ENCODE measurements around the gene EPAS1.

EPAS1 gene

DNA sequence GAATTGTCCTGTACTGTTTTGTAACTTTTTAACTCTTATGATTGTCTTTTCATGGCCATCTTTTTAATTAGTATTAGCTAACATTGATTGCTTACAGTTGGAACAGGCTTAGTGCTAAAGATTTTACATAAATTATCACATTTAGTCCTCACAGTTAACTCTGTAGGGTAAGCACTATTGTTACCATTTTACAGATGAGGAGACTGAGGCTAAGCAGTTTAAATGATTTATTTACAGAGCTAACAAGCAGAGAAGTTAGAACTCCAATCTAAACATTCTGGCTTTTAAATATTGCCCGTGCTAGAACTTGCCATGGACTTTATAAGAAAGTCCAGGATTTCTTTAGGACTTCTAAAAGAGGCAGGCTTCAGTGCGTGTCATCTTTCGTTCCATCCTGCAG lies 48.6 kb downstream of the EPAS1 start:
- no peak for DNase-seq

- no peak for DNase-seq
Measured at GRCh38 chr2:46346719-46347118, 49.5 kb downstream of the EPAS1 start.

DNA sequence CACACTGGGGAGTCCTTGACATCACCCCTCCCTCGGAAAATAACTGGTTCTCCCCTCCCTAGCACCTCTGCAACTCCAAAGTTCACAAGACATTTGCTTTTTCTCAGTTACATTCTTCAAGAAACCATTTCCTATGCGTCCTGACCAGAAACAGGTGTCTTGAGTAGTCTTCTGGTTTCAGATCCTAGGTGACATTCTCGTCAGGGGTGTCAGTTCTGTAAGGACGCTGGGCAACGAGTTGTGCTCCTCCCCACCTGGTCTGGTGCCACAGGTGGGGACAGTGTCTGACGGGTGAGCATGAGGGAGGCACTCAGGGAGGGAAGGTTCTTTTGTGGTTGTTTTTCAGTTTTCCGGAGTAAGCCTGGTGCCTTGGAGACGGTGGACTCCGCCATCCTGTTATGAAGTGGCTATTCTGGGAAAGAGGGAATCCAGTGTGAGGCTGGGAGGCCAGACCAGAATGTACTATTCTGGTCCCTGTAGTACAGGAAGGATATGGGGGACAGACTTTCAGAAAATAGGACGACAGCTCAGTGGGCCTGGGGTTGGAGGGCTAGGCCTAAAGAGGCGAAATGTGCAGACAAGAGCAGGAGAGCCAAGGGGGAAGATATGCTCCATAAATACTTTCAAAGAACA lies 50.6 kb downstream of the EPAS1 start:
- DNase-seq = no peak

DNA sequence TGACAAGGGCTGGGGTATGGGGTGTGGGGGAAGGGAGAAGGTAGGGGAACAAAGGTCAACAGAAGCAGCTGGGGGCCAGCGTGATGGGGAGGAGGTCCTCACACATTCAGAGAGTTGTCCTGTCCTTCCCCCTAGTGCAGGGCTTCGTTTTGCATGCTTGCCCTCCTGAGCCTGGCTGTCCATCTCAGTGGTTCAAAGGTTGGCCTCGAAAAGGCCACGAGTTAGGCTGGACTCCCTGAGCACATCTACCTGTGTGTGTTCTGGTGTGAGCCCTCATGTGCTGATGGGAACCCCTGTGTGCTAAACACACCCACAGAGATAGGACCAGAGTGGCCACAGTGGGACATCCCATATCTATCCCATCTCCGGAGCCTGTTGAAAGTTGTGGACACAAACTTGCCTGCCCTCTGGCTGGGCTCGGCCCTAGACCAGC lies 51.9 kb downstream of the EPAS1 start:
- no peak for DNase-seq

GRCh38 chr2:46350029-46350689 lies 53.0 kb downstream of the EPAS1 start:
- no peak for DNase-seq

GRCh38 chr2:46351098-46351749 lies 54.0 kb downstream of the EPAS1 start:
- DNase-seq = no peak

GRCh38 chr2:46351750-46352138 lies 54.5 kb downstream of the EPAS1 start:
- no peak for DNase-seq

GRCh38 chr2:46352621-46353020 lies 55.4 kb downstream of the EPAS1 start:
- no peak for DNase-seq

DNA sequence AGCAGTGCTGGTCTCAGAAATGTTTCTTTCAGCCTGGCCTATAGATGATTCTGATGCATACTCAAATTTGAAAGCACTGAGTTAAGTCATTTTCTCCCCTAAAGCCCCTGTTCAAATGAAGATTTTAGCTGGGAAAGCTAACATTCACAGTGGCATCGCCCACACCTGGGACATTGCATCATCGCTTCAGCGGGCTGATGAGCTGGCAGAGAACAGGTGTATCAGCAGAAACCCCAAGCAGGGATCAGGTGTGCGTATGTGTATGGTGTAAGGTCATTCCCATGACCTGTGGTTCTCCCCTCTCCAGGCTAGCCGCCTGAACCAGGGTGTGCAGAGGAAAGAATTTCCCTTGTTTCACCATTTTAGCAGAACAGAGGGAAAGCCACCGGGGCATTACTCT lies 56.3 kb downstream of the EPAS1 start:
- DNase-seq = no peak

DNA sequence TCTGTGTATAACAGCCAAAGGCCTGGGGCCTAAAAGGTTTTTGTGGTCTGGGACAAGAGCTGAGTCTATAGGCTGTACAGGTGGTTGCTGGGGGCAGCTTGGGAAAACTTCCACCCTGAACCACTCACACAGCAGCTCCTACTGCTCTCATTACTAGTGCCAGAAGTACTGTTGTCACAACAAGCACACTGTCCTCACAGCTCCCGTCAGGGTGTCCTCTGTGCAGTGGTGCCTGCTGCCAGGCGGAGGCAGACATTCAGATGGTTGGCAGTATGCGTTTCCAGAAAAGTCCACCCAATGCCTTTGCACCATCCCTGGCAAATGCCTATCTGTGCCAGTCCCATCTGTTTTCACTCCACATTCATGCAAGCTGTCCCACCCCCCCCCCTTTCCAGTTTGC lies 58.5 kb downstream of the EPAS1 start:
- DNase-seq = no peak

DNA sequence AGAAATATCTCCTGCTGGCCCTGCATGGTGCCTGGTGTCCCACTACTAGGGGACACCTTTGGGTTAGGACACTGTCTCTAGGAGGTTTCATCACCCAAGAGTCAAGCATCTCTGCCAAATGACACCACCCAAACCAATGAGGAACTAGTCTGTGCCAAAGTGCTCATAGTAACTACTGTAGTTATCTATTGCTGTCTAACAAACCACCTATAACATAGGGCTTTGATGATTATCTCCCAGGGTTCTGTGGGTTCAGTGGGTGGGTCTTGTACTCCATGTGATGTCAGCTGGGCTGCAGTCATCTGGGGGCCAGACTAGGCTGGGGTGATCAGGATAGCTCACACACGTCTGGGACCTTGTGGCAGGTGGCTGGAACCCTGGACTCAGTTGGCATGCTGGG lies 59.8 kb downstream of the EPAS1 start:
- DNase-seq = no peak

DNA sequence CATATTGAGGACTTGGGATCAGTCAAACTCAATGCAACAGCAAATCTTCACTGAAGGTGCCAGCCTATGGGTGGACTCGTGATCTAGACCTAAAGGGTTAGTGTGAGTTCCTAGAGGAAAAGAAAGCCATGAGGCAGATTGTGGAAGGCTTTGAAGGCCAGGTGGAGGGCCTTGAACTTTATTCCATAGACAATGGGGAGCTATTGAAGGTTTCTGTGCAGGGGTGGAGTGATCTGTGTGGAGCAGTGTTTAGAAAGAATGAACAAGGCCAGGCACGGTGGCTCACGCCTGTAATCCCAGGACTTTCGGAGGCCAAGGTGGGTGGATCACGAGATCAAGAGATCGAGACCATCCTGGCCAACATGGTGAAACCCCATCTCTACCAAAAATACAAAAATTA lies 61.5 kb downstream of the EPAS1 start:
- no peak for DNase-seq

GRCh38 chr2:46360303-46360702 lies 63.1 kb downstream of the EPAS1 start:
- DNase-seq = no peak

GRCh38 chr2:46361920-46362666 lies 64.9 kb downstream of the EPAS1 start:
- DNase-seq = no peak

GRCh38 chr2:46362667-46363012 lies 65.4 kb downstream of the EPAS1 start:
- DNase-seq = no peak

DNA sequence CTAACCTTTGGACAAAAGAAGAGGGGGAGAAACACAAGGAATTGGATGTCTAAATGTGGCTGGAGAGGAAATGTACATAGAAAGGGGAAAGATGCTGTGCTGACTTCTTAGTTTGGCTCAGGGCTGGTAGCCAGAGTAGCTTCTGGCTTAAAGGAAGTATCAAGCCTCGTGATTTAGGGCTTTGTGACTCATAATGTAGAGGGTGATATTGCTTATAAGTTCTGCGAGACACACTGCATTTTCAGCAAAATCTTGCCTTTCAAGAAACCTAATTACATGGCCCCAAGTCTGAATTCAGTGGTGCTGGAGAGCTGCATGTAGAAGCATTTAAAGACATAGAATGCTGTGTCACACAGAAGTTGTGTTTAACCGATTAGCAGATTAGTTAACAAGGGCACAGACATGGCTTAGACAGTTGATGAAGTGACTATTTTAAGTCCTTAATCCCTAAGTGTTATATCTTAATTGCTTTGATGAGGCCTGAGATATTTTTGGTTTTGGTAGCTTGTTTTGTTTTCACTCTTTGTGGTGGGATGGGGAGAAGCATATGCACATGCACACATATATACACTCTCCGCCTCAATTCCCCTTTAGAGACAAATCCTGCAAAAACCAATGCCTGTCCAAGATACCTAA lies 66.4 kb downstream of the EPAS1 start:
- DNase-seq = no peak

DNA sequence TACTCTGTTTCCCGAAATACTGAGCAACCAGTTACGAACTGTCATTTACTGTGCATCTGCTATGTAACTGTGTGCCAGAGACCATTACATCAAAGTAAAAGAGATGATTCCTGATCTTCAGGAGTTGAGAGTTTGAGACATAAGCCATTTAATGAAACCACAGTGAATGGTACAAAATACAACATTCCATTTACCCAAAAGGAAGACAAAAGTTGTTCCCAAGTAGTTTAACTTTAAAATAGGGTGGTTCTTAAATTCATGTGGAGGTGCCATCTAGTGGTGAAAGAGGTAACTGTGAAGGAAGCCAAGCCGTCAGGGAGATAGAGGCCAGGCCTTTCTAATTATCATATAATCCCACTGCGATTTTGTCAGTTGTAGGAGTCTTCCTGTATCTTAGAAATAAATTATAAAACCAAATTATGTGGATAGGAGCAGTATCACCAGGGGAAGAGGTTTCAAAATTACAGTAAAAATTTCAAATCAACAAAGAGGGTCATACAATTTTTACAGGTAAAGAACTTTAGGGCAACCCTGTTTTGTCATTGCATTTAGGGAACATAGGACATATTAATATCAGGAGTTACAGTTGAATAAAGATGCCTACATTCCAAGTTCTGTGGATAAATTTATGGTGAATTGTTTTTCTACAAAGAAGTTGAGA lies 67.7 kb downstream of the EPAS1 start:
- DNase-seq = peak; percentile 31

- DNase-seq = no peak
Measured at GRCh38 chr2:46365913-46366667, 68.9 kb downstream of the EPAS1 start.

- no peak for DNase-seq
Measured at GRCh38 chr2:46366668-46367052, 69.5 kb downstream of the EPAS1 start.

DNA sequence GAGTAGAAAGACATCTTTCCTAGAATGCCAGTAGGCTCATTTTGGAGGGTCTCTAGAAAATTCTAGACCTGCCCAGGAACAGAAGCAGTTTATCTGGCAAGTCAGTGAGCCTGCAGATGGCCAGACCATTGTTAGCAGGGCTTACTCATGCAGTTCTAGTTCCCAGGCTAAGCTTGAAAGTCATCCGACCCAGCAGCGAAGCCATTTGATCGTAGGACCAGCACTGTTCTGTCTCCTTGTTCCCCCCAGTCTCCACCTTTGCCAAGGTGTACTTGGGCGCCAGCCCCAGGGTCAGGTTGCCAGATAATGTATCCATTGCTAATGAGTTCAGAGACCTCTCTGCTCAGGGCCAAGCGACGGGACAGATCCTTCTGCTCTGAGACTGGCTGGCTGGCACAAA lies 70.1 kb downstream of the EPAS1 start:
- no peak for DNase-seq

GRCh38 chr2:46368401-46368800 lies 71.2 kb downstream of the EPAS1 start:
- DNase-seq = no peak

GRCh38 chr2:46369783-46370182 lies 72.6 kb downstream of the EPAS1 start:
- DNase-seq = no peak
